HCT116 (cell line): ENCODE data around the gene MS4A15. TPM values are rescaled to one million over a fixed set of nuclear protein-coding genes. Genes with fewer than 3 reads are reported as not detected.

ENCODE experiments used
- ATAC-seq: fragments of 200-7000 bp; cut with Tn5 transposase; 2 replicates; pipeline ENCODE4 v1.9.1; 2020; ENCODE audit warnings: mild to moderate bottlenecking, moderate library complexity
- BruUV-seq: library from RNA; stranded (reverse); fragments of 400-500 nt; replicated peaks from 2 replicates; lab custom pipeline; 2021; lab: Mats Ljungman, UMichigan
- CTCF ChIA-PET: fragments of 300-600 bp; sonication (Branson Sonifier 250); formaldehyde crosslinking; loops from one replicate; lab custom pipeline; 2021; ENCODE audit warnings: antibody characterized with exemption; lab: Charles Lee
- POLR2A ChIA-PET: fragments of 300-600, 350-600 bp; sonication (Branson Sonifier 250); formaldehyde crosslinking; loops from one replicate; lab custom pipeline; 2021; ENCODE audit warnings: antibody characterized with exemption; lab: Charles Lee
- RAD21 ChIA-PET, 2 experiments: fragments of 300-600 bp; sonication (Branson Sonifier 250); formaldehyde crosslinking; loops; one replicate each; lab custom pipeline; 2023; ENCODE audit warnings: low total read pairs in 2 of 2; ENCODE audit not compliant: uncharacterized antibody in 2 of 2, unreplicated experiment in 2 of 2, low non-redundant PET in 1 of 2; lab: Charles Lee
- DNase-seq: peaks from one replicate; pipeline ENCODE4 v3.0.0-alpha.2; 2010; ENCODE audit warnings: low read depth, low spot score
- H2AFZ ChIP-seq: fragments of 200-600 bp; shearing (Covaris generic), sonication (generic); 2 replicates; pipeline ENCODE4 v1.6.1; 2017; ENCODE audit warnings: low read depth, mixed run types, mixed read lengths, antibody characterized with exemption, low read length; ENCODE audit not compliant: poor library complexity, severe bottlenecking
- H3K27ac ChIP-seq: 2 replicates; pipeline ENCODE4 v1.5.1; 2012; ENCODE audit warnings: low read depth, low read length
- H3K27me3 ChIP-seq: fragments of 200-600 bp; sonication (generic); 2 replicates; pipeline ENCODE4 v1.6.1; 2016; ENCODE audit warnings: mixed run types, low read length, mixed read lengths; ENCODE audit not compliant: insufficient read depth
- H3K36me3 ChIP-seq, 2 experiments: fragments of 200-500 bp in 1 of 2; fragments of 200-600 bp in 1 of 2; sonication (Bioruptor generic) in 1 of 2; sonication (generic) in 1 of 2; 2 replicates each; pipeline versions ENCODE4 v1.5.1 to v1.6.1; 2014 to 2016; ENCODE audit warnings: low read length in 2 of 2, inconsistent platforms in 1 of 2, mixed read lengths in 1 of 2, mixed run types in 1 of 2; ENCODE audit not compliant: insufficient read depth in 2 of 2, control insufficient read depth in 1 of 2
- H3K4me1 ChIP-seq, 2 experiments: fragments of 200-600 bp in 1 of 2; sonication (generic) in 1 of 2; 2 replicates each; pipeline versions ENCODE4 v1.5.1 to v1.6.1; 2012 to 2017; ENCODE audit warnings: low read length in 2 of 2, inconsistent platforms in 1 of 2, mild to moderate bottlenecking in 1 of 2, mixed read lengths in 1 of 2, mixed run types in 1 of 2, moderate library complexity in 1 of 2; ENCODE audit not compliant: insufficient read depth in 2 of 2, control insufficient read depth in 1 of 2
- H3K4me2 ChIP-seq: fragments of 200-600 bp; sonication (generic); 2 replicates; pipeline ENCODE4 v1.6.1; 2017; ENCODE audit warnings: mixed run types, low read length, mixed read lengths
- H3K4me3 ChIP-seq, 2 experiments: fragments of 200-600 bp in 1 of 2; sonication (generic) in 1 of 2; replicated peaks in 1 of 2; 2 replicates each; pipeline ENCODE4 v1.5.1; 2011 to 2016; ENCODE audit warnings: low read length in 2 of 2, control low read depth in 1 of 2, low read depth in 1 of 2, mild to moderate bottlenecking in 1 of 2, mixed read lengths in 1 of 2, mixed run types in 1 of 2
- H3K79me2 ChIP-seq: fragments of 200-600 bp; sonication (generic); 2 replicates; pipeline ENCODE4 v1.6.1; 2017; ENCODE audit warnings: mild to moderate bottlenecking, mixed run types, low read length, moderate library complexity, mixed read lengths; ENCODE audit not compliant: insufficient read depth
- H3K9ac ChIP-seq: fragments of 200-600 bp; sonication (generic); 2 replicates; pipeline ENCODE4 v1.6.1; 2016; ENCODE audit warnings: low read length, mixed read lengths
- H3K9me2 ChIP-seq: fragments of 200-600 bp; sonication (generic), shearing (Covaris generic); 2 replicates; pipeline ENCODE4 v1.6.1; 2017; ENCODE audit warnings: mixed run types, mild to moderate bottlenecking, moderate library complexity; ENCODE audit not compliant: insufficient read depth
- H3K9me3 ChIP-seq, 2 experiments: fragments of 200-500 bp in 1 of 2; fragments of 200-600 bp in 1 of 2; sonication (Bioruptor generic) in 1 of 2; sonication (generic) in 1 of 2; 2 replicates each; pipeline ENCODE4 v1.6.1; 2014 to 2017; ENCODE audit warnings: low read length in 2 of 2, mixed read lengths in 2 of 2, inconsistent platforms in 1 of 2, low read depth in 1 of 2, mild to moderate bottlenecking in 1 of 2, mixed run types in 1 of 2, moderate library complexity in 1 of 2; ENCODE audit not compliant: control insufficient read depth in 1 of 2, insufficient read depth in 1 of 2
- H4K20me1 ChIP-seq: fragments of 200-600 bp; sonication (generic), shearing (Covaris generic); 2 replicates; pipeline ENCODE4 v1.6.1; 2017; ENCODE audit warnings: mixed run types, mild to moderate bottlenecking, moderate library complexity; ENCODE audit not compliant: insufficient read depth
- ATF3 ChIP-seq: IDR thresholded peaks from 2 replicates; pipeline ENCODE4 v1.6.1; 2012
- ELF1 ChIP-seq: IDR thresholded peaks from 2 replicates; pipeline ENCODE4 v1.6.1; 2012; ENCODE audit warnings: low read depth, borderline replicate concordance
- RAD21 ChIP-seq: IDR thresholded peaks from 2 replicates; pipeline ENCODE4 v1.6.1; 2012; ENCODE audit warnings: low read depth, mild to moderate bottlenecking
- SIN3A ChIP-seq: IDR thresholded peaks from 2 replicates; pipeline ENCODE4 v1.6.1; 2012; ENCODE audit warnings: low read depth
- SRF ChIP-seq: IDR thresholded peaks from 2 replicates; pipeline ENCODE4 v1.6.1; 2012; ENCODE audit warnings: low read depth
- intact Hi-C: fragments of 100-400 bp; cut with micrococcal nuclease; formaldehyde crosslinking; loops from 2 replicates; pipeline ENCODE4 v1.10.0; 2022
- total RNA-seq: library from RNA; stranded (reverse); gene quantifications from one replicate; pipeline ENCODE4 v1.2.1, GENCODE V29; 2021; ENCODE audit not compliant: unreplicated experiment

The MS4A15 gene
- total RNA-seq, 1 experiment from 2014 or later: 1.5 TPM

- no TSS peak for BruUV-seq
- ChIA-PET RAD21 (no interaction called here), POLR2A (no interaction called here), CTCF (interaction anchor here (1.1 to 4.3 kb wide), 4 partner anchors 8 to 401 kb away, joined by 6 to 31 read pairs (median 17); partner anchors contain the start of gene MS4A15)
- TF ChIP-seq RAD21 (no peak), SIN3A (no peak), SRF (peak; percentile 97)
- intact Hi-C loops: no loop called here
- no peaks in the 10 kb centered on the region for H3K9me2 ChIP-seq
- no peak overlapping the region for H3K27ac ChIP-seq
- H3K4me3 ChIP-seq: no peak overlapping the region
- H3K27me3 ChIP-seq: no peaks in the 10 kb centered on the region
- no peaks in the 10 kb centered on the region for H3K9me3 ChIP-seq
- H3K36me3 ChIP-seq: no peaks in the 10 kb centered on the region
- H3K79me2 ChIP-seq: no peaks in the 10 kb centered on the region
- H3K4me2 ChIP-seq: no peak overlapping the region
- H3K9ac ChIP-seq: no peak overlapping the region
- DNase-seq (no peak), ATAC-seq (no peak)
- no peaks in the 10 kb centered on the region for H4K20me1 ChIP-seq
- H3K4me1 ChIP-seq: peaks cover 8 to 10% of the 10 kb centered on the region in 2 experiments; a peak in 2 of 4 replicates
- no peak overlapping the region for H2AFZ ChIP-seq
These were observed 8.2 kb downstream of the MS4A15 start for GRCh38 chr11:60764879-60765278.

- TF ChIP-seq ATF3: no peak
- TF ChIP-seq ELF1: no peak
- TF ChIP-seq, all 23 proteins: peak for 0
- DNase-seq (no peak), ATAC-seq (no peak)
- H3K4me1 ChIP-seq: peaks cover 8 to 10% of the 10 kb centered on the region in 2 experiments; a peak in 2 of 4 replicates
- no peaks in the 10 kb centered on the region for H3K9me2 ChIP-seq
- ChIA-PET POLR2A (no interaction called here), CTCF (interaction anchor here (1.1 to 4.3 kb wide), 3 partner anchors 9 to 402 kb away, joined by 6 to 31 read pairs (median 8); partner anchors contain the start of gene MS4A15), RAD21 (no interaction called here)
- H4K20me1 ChIP-seq: no peaks in the 10 kb centered on the region
- no TSS peak for BruUV-seq
- no peak overlapping the region for H3K9ac ChIP-seq
- H3K27ac ChIP-seq: no peak overlapping the region
- no peak overlapping the region for H3K4me3 ChIP-seq
- H3K27me3 ChIP-seq: no peaks in the 10 kb centered on the region
- no peak overlapping the region for H3K4me2 ChIP-seq
- H2AFZ ChIP-seq: no peak overlapping the region
- no peaks in the 10 kb centered on the region for H3K9me3 ChIP-seq
- no peaks in the 10 kb centered on the region for H3K79me2 ChIP-seq
- intact Hi-C loops: no loop called here
- H3K36me3 ChIP-seq: no peaks in the 10 kb centered on the region
These were observed 8.7 kb downstream of the MS4A15 start for GRCh38 chr11:60765355-60765754.
